Activated naive CD4-positive, alpha-beta T cell treated with Interleukin-2 at 50 U/mL for 16 hours (primary cell): Measurements from ENCODE around the gene CPT1B.
A peak's percentile ranks its signal among the peaks of the same experiment; 100 is the strongest.
"Not testable (repeated sequence)": the region's sequence is repeated elsewhere in the genome, so short reads cannot be mapped to it uniquely, and the experiment has no call there.

Experiments used
- DNase-seq: peaks from one replicate; pipeline ENCODE4 v3.0.0-alpha.2; 2020

The CPT1B gene

GRCh38 chr22:50544078-50544745 lies 34.0 kb downstream of the CPT1B start:
- peak; percentile 86 for DNase-seq

GRCh38 chr22:50542416-50542927 lies 35.8 kb downstream of the CPT1B start:
- DNase-seq, result peak; percentile 35

DNA sequence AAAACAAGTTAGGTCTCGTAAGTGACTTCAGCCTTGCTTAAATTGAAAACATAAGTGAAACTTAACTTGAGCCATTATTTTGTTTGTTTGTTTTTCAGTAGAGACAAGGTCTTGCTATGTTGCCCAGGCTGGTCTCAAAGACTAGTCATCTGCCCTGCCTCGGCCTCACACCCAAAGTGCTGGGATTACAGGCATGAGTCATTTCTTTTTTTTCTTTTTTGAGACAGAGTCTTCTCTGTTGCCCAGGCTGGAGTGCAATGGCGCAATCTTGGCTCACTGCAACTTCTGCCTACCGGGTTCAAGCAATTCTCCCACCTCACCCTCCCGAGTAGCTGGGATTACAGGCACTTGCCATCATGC lies 36.6 kb downstream of the CPT1B start:
- not testable (repeated sequence) for DNase-seq

GRCh38 chr22:50540381-50540780 lies 37.8 kb downstream of the CPT1B start:
- no peak for DNase-seq

DNA sequence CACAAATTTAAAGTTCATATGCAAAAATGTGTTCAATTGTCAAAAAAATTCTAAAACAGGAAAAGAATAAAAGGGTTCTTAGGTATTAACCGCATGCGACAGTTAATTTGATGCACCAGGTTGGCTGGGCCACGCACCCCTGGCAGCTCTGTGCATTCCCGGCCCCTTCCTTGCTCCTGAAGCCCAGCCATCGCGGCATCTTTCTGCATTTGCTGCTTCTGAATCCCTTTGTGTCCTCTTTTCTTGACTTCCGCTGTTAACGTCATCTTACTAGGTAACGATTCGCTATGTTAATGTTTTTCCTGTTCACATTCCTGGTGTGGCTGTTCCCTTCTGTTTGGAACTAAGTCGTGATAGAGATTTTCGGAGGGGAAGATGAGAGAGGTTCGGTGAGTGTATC lies 40.5 kb downstream of the CPT1B start:
- DNase-seq, result no peak

DNA sequence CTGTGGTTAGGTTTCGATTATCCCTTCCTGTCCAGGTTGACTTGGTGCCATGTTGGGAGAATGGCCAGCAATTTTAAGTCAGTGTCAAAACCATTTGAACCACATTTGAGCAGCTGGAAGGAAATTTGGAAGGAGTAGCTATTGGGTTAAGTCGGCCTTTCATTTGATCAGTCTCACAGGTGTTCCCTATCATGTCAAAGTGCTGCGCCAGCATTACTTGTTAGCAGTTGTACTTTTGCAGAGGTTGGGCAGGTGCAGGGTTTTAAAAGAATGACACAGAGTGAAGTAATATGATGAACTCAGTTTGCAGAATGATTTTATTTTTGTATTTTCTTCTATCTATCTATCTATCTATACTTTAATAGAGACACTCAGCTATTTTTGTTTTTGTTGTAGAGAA lies 42.0 kb downstream of the CPT1B start:
- DNase-seq, result no peak

- no peak for DNase-seq
These were observed 43.1 kb downstream of the CPT1B start for GRCh38 chr22:50535113-50535512.

GRCh38 chr22:50533856-50534711 lies 44.1 kb downstream of the CPT1B start:
- DNase-seq, result not testable (repeated sequence)

DNA sequence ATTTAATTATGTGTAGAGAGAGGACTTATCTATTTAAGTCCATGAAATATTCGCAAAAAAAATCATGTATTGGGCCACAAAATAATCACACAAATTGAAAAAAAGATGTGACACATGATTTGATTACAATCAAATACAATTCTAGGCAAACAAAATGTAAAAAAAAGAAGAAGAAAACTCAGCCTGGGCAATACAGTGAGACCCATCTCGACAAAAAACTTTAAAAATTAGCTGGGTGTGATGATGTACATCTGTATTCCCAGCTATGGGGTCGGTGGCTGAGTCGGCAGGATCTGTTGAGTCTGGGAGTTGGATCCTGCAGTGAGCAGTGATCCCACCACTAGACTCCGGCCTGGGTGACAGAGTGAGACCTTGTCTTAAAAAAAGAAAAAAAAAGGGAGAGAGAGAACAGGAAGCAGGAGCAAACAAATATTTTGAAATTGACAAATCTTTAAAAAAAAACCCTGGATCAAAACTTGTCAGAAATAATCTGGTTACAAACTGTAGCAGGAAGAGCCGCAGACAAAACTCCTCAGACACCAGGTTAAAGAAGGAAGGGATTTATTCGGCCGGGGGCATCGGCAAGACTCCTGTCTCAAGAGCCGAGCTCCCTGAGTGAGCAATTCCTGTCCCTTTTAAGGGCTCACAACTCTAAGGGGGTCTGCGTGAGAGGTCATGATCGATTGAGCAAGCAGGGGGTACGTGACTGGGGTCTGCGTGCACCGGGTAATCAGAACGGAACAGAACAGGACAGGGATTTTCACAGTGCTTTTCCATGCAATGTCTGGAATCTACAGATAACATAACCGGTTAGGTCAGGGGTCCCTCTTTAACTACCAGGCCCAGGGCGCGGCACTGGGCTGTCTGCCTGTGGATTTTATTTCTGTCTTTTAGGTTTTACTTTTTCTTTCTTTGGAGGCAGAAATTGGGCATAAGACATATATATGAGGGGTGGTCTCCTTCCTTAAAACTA lies 45.1 kb downstream of the CPT1B start:
- no peak for DNase-seq

- DNase-seq, result no peak
These were observed 46.1 kb downstream of the CPT1B start for GRCh38 chr22:50531962-50532674.

GRCh38 chr22:50531546-50531961 lies 46.7 kb downstream of the CPT1B start:
- peak; percentile 80 for DNase-seq

- peak; percentile 87 for DNase-seq
These were observed 47.2 kb downstream of the CPT1B start for GRCh38 chr22:50530877-50531545.

GRCh38 chr22:50530580-50530876 lies 47.7 kb downstream of the CPT1B start:
- DNase-seq, result no peak

DNA sequence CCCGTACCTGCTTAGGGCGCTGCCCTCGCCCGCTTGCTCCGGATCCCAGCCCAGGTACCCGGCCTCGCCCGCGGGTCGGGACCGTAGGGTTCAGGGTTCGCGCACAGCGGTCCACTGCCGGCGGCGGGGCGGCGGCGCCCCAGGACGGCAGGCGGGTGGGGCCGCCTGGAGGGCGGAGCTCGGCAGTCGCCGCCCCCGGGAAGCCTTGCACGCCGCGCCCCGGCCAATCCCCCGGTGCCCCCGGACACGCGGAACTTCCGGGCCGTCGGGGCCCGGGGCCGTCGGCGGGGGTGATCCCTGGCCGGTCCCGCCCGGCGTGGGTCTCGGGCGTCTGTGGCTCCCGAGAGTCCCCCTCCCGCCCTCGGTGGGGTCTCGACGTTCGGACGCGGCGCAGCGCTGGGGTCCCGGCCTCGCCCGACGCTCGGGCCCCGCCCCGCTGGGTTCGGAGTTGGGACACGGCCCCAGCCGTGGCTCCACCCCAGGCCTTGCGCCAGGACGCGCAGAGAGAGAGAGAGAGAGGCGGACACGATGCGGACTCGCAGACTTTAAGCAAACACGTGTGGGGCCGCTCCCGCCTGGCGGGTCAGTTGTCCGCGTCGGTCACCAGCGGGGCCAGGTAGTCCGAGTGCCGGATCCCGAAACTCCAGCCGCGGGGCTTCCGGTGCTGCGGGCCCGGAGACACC lies 48.2 kb downstream of the CPT1B start, which contains the start of gene TYMP:
TSS of gene TYMP (minus strand) at position 116 of the 683 bp plus-strand sequence. CDS start 303 bp downstream, outside the sequence.
- peak; percentile 77 for DNase-seq

GRCh38 chr22:50529416-50529896 lies 48.8 kb downstream of the CPT1B start:
- DNase-seq, result no peak

GRCh38 chr22:50528682-50529415 lies 49.4 kb downstream of the CPT1B start:
- no peak for DNase-seq

- no peak for DNase-seq
These were observed 50.1 kb downstream of the CPT1B start for GRCh38 chr22:50527921-50528681.

GRCh38 chr22:50526834-50527801 lies 51.1 kb downstream of the CPT1B start:
- peak; percentile 47 for DNase-seq
